ENCODE results near the gene CHCHD4.
A peak's percentile ranks its signal among the peaks of the same experiment; 100 is the strongest.

Gene CHCHD4

DNA sequence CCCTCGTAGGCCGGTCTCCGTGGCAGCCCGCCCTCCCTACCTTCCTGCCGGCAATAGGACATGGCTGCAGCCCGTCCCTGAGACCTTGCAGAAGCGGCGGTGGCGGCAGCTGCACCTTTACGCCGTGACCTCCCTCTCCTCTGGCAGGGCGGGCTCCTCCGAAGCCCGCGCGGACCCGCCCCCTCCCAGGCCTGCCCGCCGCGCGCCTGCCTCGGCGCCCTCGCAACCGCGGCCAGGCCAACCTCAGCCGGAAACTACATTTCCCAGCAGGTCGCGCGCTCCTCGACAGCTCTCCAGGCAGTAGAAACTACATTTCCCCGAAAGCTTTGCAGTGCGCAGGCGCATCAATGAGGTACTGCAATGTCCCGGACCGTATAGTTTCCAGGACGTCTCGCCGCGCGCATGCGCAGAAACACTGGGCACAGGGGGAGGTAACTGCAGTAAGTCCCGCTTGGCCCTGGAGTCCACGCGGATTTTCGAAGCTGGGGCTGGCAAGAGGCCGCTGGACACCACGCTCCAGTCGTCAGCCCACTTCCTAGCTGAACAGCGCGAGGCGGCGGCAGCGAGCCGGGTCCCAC lies at the start of gene CHCHD4, which contains the start of gene TMEM43:
Gene CHCHD4 (minus strand): TSS at position 256 of the 578 bp plus-strand sequence. CDS start 194 bp downstream, at position 62.
Gene TMEM43 (plus strand): TSS at position 438 of the 578 bp plus-strand sequence. CDS start 142 bp downstream, outside the sequence.
- no peak for TF ChIP-seq GATA2 (IDR thresholded peaks at IDR 0.05; ENCODE audit: low read depth, low read length)
- TF ChIP-seq GATA3 (IDR thresholded peaks at IDR 0.05; ENCODE audit: low read depth, low read length): no peak

GRCh38 chr3:14172496-14172895 lies 47.8 kb upstream of the CHCHD4 start:
- TF ChIP-seq GATA2 (IDR thresholded peaks at IDR 0.05; ENCODE audit: low read depth, low read length) (no peak), GATA3 (IDR thresholded peaks at IDR 0.05; ENCODE audit: low read depth, low read length) (no peak)

- no peak for TF ChIP-seq GATA2 (IDR thresholded peaks at IDR 0.05; ENCODE audit: low read depth, low read length)
- peak; percentile 28; the same call in 1 of the 2 replicates for TF ChIP-seq GATA3 (IDR thresholded peaks at IDR 0.05; ENCODE audit: low read depth, low read length)
These were observed 46.0 kb upstream of the CHCHD4 start for GRCh38 chr3:14170531-14171159.

GRCh38 chr3:14169871-14170270 lies 45.2 kb upstream of the CHCHD4 start:
- TF ChIP-seq GATA2 (IDR thresholded peaks at IDR 0.05; ENCODE audit: low read depth, low read length) (no peak), GATA3 (IDR thresholded peaks at IDR 0.05; ENCODE audit: low read depth, low read length) (no peak)

DNA sequence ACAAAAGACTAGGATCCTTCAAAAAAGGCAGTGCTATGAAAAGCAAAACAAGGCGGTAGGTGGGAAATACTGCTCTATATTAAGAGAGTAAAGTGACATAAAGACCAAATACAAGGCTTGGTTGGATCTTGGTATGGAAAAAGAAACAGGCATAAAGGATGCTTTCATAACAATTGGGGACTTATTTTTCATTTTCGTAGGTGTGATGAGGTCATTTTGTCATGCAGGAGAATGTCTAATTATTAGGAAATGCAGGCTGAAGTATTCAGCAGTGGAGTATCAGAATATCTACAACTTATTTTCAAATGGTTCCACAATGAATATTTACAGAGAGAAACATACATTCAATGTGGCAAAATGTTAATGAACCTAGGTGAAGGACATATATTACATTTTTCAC lies 44.8 kb upstream of the CHCHD4 start:
- TF ChIP-seq GATA3 (IDR thresholded peaks at IDR 0.05; ENCODE audit: low read depth, low read length): no peak
- no peak for TF ChIP-seq GATA2 (IDR thresholded peaks at IDR 0.05; ENCODE audit: low read depth, low read length)

- TF ChIP-seq GATA2 (IDR thresholded peaks at IDR 0.05; ENCODE audit: low read depth, low read length) (no peak), GATA3 (IDR thresholded peaks at IDR 0.05; ENCODE audit: low read depth, low read length) (no peak)
These were observed 42.4 kb upstream of the CHCHD4 start for GRCh38 chr3:14166877-14167603.

DNA sequence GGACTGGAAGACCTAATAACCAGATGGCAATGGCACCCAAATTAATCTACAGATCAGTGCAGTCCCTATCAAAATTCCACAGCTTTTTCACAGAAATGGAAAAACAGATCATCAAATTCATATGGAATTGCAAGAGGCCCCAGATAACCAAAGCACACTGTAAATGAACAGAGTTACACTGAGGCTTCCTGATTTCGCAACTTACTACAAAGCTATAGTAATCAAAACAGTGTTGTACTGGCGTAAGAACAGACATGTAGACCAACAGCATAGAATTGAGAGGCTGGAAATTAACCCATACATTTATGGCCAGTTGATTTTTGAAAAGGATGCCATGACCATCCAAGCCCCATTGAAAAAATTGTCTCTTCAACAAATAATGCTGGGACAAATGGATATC lies 37.5 kb upstream of the CHCHD4 start:
- no peak for TF ChIP-seq GATA2 (IDR thresholded peaks at IDR 0.05; ENCODE audit: low read depth, low read length)
- TF ChIP-seq GATA3 (IDR thresholded peaks at IDR 0.05; ENCODE audit: low read depth, low read length): no peak

GRCh38 chr3:14161282-14161681 lies 36.6 kb upstream of the CHCHD4 start:
- TF ChIP-seq GATA2 (IDR thresholded peaks at IDR 0.05; ENCODE audit: low read depth, low read length) (no peak), GATA3 (IDR thresholded peaks at IDR 0.05; ENCODE audit: low read depth, low read length) (no peak)

DNA sequence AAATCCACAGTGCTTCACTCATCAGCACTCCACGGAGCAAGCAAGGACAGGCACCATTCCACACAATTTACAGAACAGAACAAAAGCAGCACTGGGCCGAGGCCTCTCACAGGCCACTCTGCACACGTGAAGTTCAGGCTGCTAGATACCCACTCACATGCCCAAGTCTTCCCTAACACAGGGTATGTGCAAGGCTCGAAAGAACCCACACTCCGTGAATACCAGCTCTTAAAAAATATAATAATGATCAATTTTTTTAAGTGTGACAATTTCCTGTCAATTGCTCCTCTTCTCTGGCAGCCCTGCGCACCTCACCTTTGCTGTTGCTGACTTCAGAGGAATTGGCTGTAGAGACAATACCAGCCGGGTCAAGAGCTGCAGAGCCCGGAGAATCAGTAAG lies 34.8 kb upstream of the CHCHD4 start:
- TF ChIP-seq GATA2 (IDR thresholded peaks at IDR 0.05; ENCODE audit: low read depth, low read length) (no peak), GATA3 (IDR thresholded peaks at IDR 0.05; ENCODE audit: low read depth, low read length) (no peak)

- TF ChIP-seq GATA2 (IDR thresholded peaks at IDR 0.05; ENCODE audit: low read depth, low read length): no peak
- no peak for TF ChIP-seq GATA3 (IDR thresholded peaks at IDR 0.05; ENCODE audit: low read depth, low read length)
These were observed 33.7 kb upstream of the CHCHD4 start for GRCh38 chr3:14158370-14158769.

GRCh38 chr3:14157951-14158350 lies 33.3 kb upstream of the CHCHD4 start:
- TF ChIP-seq GATA2 (IDR thresholded peaks at IDR 0.05; ENCODE audit: low read depth, low read length) (no peak), GATA3 (IDR thresholded peaks at IDR 0.05; ENCODE audit: low read depth, low read length) (no peak)

- TF ChIP-seq GATA3 (IDR thresholded peaks at IDR 0.05; ENCODE audit: low read depth, low read length) (no peak), GATA2 (IDR thresholded peaks at IDR 0.05; ENCODE audit: low read depth, low read length) (no peak)
These were observed 32.3 kb upstream of the CHCHD4 start for GRCh38 chr3:14156843-14157561.

- no peak for TF ChIP-seq GATA2 (IDR thresholded peaks at IDR 0.05; ENCODE audit: low read depth, low read length)
- no peak for TF ChIP-seq GATA3 (IDR thresholded peaks at IDR 0.05; ENCODE audit: low read depth, low read length)
These were observed 31.5 kb upstream of the CHCHD4 start for GRCh38 chr3:14156201-14156600.

GRCh38 chr3:14154895-14155440 lies 30.3 kb upstream of the CHCHD4 start:
- no peak for TF ChIP-seq GATA3 (IDR thresholded peaks at IDR 0.05; ENCODE audit: low read depth, low read length)
- no peak for TF ChIP-seq GATA2 (IDR thresholded peaks at IDR 0.05; ENCODE audit: low read depth, low read length)

Measured in SH-SY5Y (cell line).